SU-DHL-6 (cell line): ENCODE data around the gene GAD2.

Source experiments
- H2AFZ ChIP-seq: fragments of 200-600 bp; sonication (generic); 2 replicates; pipeline ENCODE4 v1.6.1; 2014; ENCODE audit warnings: low read depth, mild to moderate bottlenecking, moderate library complexity, mixed read lengths, antibody characterized with exemption, low read length; ENCODE audit not compliant: severe bottlenecking
- H3F3A ChIP-seq: fragments of 200-600 bp; shearing (Covaris generic); 2 replicates; pipeline ENCODE4 v1.6.0; 2016; ENCODE audit warnings: antibody characterized with exemption, mild to moderate bottlenecking; ENCODE audit not compliant: insufficient read depth
- H3K27ac ChIP-seq: fragments of 200-600 bp; sonication (generic); 2 replicates; pipeline ENCODE4 v1.5.1; 2016; ENCODE audit warnings: low read depth, mild to moderate bottlenecking, low read length, moderate library complexity, mixed read lengths
- H3K27me3 ChIP-seq: fragments of 200-600 bp; sonication (generic), shearing (Covaris generic); 2 replicates; pipeline ENCODE4 v1.6.0; 2014; ENCODE audit warnings: mild to moderate bottlenecking, low read length
- H3K36me3 ChIP-seq: fragments of 200-600 bp; sonication (generic); 2 replicates; pipeline ENCODE4 v1.6.1; 2014; ENCODE audit warnings: mild to moderate bottlenecking, low read length, mixed read lengths
- H3K4me2 ChIP-seq: fragments of 300-600, 200-600 bp; shearing (Covaris generic), sonication (generic); 2 replicates; pipeline ENCODE4 v1.6.0; 2014; ENCODE audit warnings: low read length, low read depth, mild to moderate bottlenecking; ENCODE audit not compliant: poor library complexity, severe bottlenecking
- H3K4me3 ChIP-seq: fragments of 200-600 bp; sonication (generic); 2 replicates; pipeline ENCODE4 v1.5.1; 2014; ENCODE audit warnings: antibody characterized with exemption, low read length, mild to moderate bottlenecking, mixed read lengths; ENCODE audit not compliant: insufficient read depth, poor library complexity, severe bottlenecking
- H3K79me2 ChIP-seq: fragments of 200-600 bp; sonication (generic); 2 replicates; pipeline ENCODE4 v1.6.1; 2014; ENCODE audit warnings: mild to moderate bottlenecking, low read length, moderate library complexity; ENCODE audit not compliant: insufficient read depth
- H3K9ac ChIP-seq: fragments of 200-600 bp; sonication (generic); 2 replicates; pipeline ENCODE4 v1.7.0; 2014; ENCODE audit warnings: mild to moderate bottlenecking, low read length
- H3K9me2 ChIP-seq: fragments of 200-600 bp; sonication (generic); replicated peaks from 2 replicates; pipeline ENCODE4 v1.6.1; 2014; ENCODE audit warnings: low read length; ENCODE audit not compliant: insufficient read depth
- H3K9me3 ChIP-seq: fragments of 200-600 bp; sonication (generic); 2 replicates; pipeline ENCODE4 v1.6.1; 2014; ENCODE audit warnings: low read length, mixed read lengths; ENCODE audit not compliant: insufficient read depth
- H4K20me1 ChIP-seq: fragments of 200-600 bp; sonication (generic); 2 replicates; pipeline ENCODE4 v1.6.1; 2014; ENCODE audit warnings: low read depth, mild to moderate bottlenecking, antibody characterized with exemption, low read length, moderate library complexity, mixed read lengths
- CTCF ChIP-seq: fragments of 200-600 bp; sonication (generic); IDR thresholded peaks from one replicate; pipeline ENCODE4 v1.5.1; 2017; ENCODE audit warnings: antibody characterized with exemption, mild to moderate bottlenecking, low read length, moderate library complexity; ENCODE audit not compliant: insufficient read depth, poor library complexity, severe bottlenecking
- EZH2phosphoT487 ChIP-seq: fragments of 200-600 bp; sonication (generic), shearing (Covaris generic); conservative IDR thresholded peaks from 2 replicates; pipeline ENCODE4 v1.6.1; 2018; ENCODE audit warnings: mild to moderate bottlenecking, antibody characterized with exemption, low read length, moderate library complexity, mixed read lengths

The GAD2 gene

GRCh38 chr10:26221541-26221940, 5.0 kb downstream of the GAD2 start:
- Histone ChIP-seq H3K9ac (no peak overlapping the region), H3K27me3 (0 out of 2 replicates have a peak, but pooled peaks cover 4% of the 10 kb centered on the region), H4K20me1 (no peaks in the 10 kb centered on the region), H3K4me3 (no peak overlapping the region), H3K36me3 (no peaks in the 10 kb centered on the region), H3F3A (no peaks in the 10 kb centered on the region), H3K4me2 (no peak overlapping the region), H3K9me3 (no peaks in the 10 kb centered on the region), H3K79me2 (no peaks in the 10 kb centered on the region), H3K9me2 (no peaks in the 10 kb centered on the region), H2AFZ (no peak overlapping the region), H3K27ac (no peak overlapping the region)
- TF ChIP-seq CTCF = no peak
- no peak for TF ChIP-seq EZH2phosphoT487

- no peak overlapping the region for H3K27ac ChIP-seq
- no peak overlapping the region for H3K4me3 ChIP-seq
- H4K20me1 ChIP-seq = no peaks in the 10 kb centered on the region
- H2AFZ ChIP-seq = no peak overlapping the region
- H3K36me3 ChIP-seq = no peaks in the 10 kb centered on the region
- no peaks in the 10 kb centered on the region for H3K9me2 ChIP-seq
- TF ChIP-seq CTCF = no peak
- TF ChIP-seq EZH2phosphoT487 = no peak
- H3K9ac ChIP-seq = no peak overlapping the region
- H3K4me2 ChIP-seq = no peak overlapping the region
- no peaks in the 10 kb centered on the region for H3F3A ChIP-seq
- H3K27me3 ChIP-seq = 0 out of 2 replicates have a peak, but pooled peaks cover 4% of the 10 kb centered on the region
- H3K9me3 ChIP-seq = no peaks in the 10 kb centered on the region
- H3K79me2 ChIP-seq = no peaks in the 10 kb centered on the region
Measured at GRCh38 chr10:26222563-26222962, 6.0 kb downstream of the GAD2 start.

- no peaks in the 10 kb centered on the region for H3K36me3 ChIP-seq
- no peaks in the 10 kb centered on the region for H3K9me3 ChIP-seq
- H3K27me3 ChIP-seq = 0 out of 2 replicates have a peak, but pooled peaks cover 4% of the 10 kb centered on the region
- no peak overlapping the region for H3K4me2 ChIP-seq
- no peaks in the 10 kb centered on the region for H3K9me2 ChIP-seq
- H3K79me2 ChIP-seq = no peaks in the 10 kb centered on the region
- no peak overlapping the region for H3K9ac ChIP-seq
- H2AFZ ChIP-seq = no peak overlapping the region
- TF ChIP-seq EZH2phosphoT487 = no peak
- no peak for TF ChIP-seq CTCF
- no peak overlapping the region for H3K4me3 ChIP-seq
- no peak overlapping the region for H3K27ac ChIP-seq
- H3F3A ChIP-seq = no peaks in the 10 kb centered on the region
- H4K20me1 ChIP-seq = no peaks in the 10 kb centered on the region
Measured at GRCh38 chr10:26225322-26225721, 8.7 kb downstream of the GAD2 start.

- H3K79me2 ChIP-seq = no peaks in the 10 kb centered on the region
- no peak overlapping the region for H2AFZ ChIP-seq
- H3K9me3 ChIP-seq = no peaks in the 10 kb centered on the region
- H3F3A ChIP-seq = no peaks in the 10 kb centered on the region
- no peaks in the 10 kb centered on the region for H3K36me3 ChIP-seq
- no peak overlapping the region for H3K27ac ChIP-seq
- no peaks in the 10 kb centered on the region for H4K20me1 ChIP-seq
- TF ChIP-seq CTCF = no peak
- TF ChIP-seq EZH2phosphoT487 = no peak
- H3K4me3 ChIP-seq = no peak overlapping the region
- no peak overlapping the region for H3K9ac ChIP-seq
- H3K4me2 ChIP-seq = no peak overlapping the region
- H3K9me2 ChIP-seq = no peaks in the 10 kb centered on the region
- H3K27me3 ChIP-seq = 0 out of 2 replicates have a peak, but pooled peaks cover 4% of the 10 kb centered on the region
Measured at GRCh38 chr10:26227786-26228185, 11.2 kb downstream of the GAD2 start.
